DND-41 (cell line): ENCODE measurements around the gene TSSK6.
A peak's percentile ranks its signal among the peaks of the same experiment; 100 is the strongest.

Source experiments
- ATAC-seq: fragments of 200-7000 bp; cut with Tn5 transposase; 3 replicates; pipeline ENCODE4 v1.9.1; 2021; ENCODE audit warnings: low read depth; ENCODE audit not compliant: insufficient read depth
- DNase-seq: peaks from one replicate; pipeline ENCODE4 v3.0.0-alpha.2; 2020
- H2AFZ ChIP-seq: 2 replicates; pipeline ENCODE4 v1.6.0; 2012; ENCODE audit warnings: low read depth, low read length
- H3K27ac ChIP-seq: 2 replicates; pipeline ENCODE4 v1.5.1; 2012; ENCODE audit warnings: low read length, inconsistent platforms
- H3K27me3 ChIP-seq: fragments of 200-600 bp; sonication (generic); 2 replicates; pipeline ENCODE4 v1.6.0; 2012; ENCODE audit warnings: low read length, mild to moderate bottlenecking, inconsistent platforms; ENCODE audit not compliant: insufficient read depth, poor library complexity
- H3K36me3 ChIP-seq: 2 replicates; pipeline ENCODE4 v1.5.1; 2012; ENCODE audit warnings: low read length, inconsistent platforms; ENCODE audit not compliant: insufficient read depth
- H3K4me1 ChIP-seq: 2 replicates; pipeline ENCODE4 v1.5.1; 2012; ENCODE audit warnings: mild to moderate bottlenecking, low read length; ENCODE audit not compliant: insufficient read depth
- H3K4me2 ChIP-seq: 2 replicates; pipeline ENCODE4 v1.6.0; 2012; ENCODE audit warnings: mild to moderate bottlenecking, moderate library complexity, low read length, inconsistent platforms; ENCODE audit not compliant: insufficient read depth
- H3K4me3 ChIP-seq, 2 experiments: fragments of 200-600 bp in 1 of 2; shearing (Covaris generic) in 1 of 2; 2 replicates each; pipeline ENCODE4 v1.5.1; 2012 to 2016; ENCODE audit warnings: inconsistent platforms in 2 of 2, low read length in 2 of 2, mild to moderate bottlenecking in 2 of 2, low read depth in 1 of 2, moderate library complexity in 1 of 2
- H3K79me2 ChIP-seq: 2 replicates; pipeline ENCODE4 v1.6.0; 2012; ENCODE audit warnings: low read length, inconsistent platforms; ENCODE audit not compliant: insufficient read depth
- H3K9ac ChIP-seq: 2 replicates; pipeline ENCODE4 v1.6.0; 2012; ENCODE audit warnings: low read depth, mild to moderate bottlenecking, inconsistent platforms, low read length, moderate library complexity
- H3K9me3 ChIP-seq: 2 replicates; pipeline ENCODE4 v1.5.1; 2012; ENCODE audit warnings: low read length, moderate library complexity, mild to moderate bottlenecking, inconsistent platforms; ENCODE audit not compliant: insufficient read depth, severe bottlenecking
- H4K20me1 ChIP-seq: 2 replicates; pipeline ENCODE4 v1.6.0; 2012; ENCODE audit warnings: low read length; ENCODE audit not compliant: insufficient read depth
- EZH2 ChIP-seq: IDR thresholded peaks from 3 replicates; pipeline ENCODE4 v1.6.1; 2012; ENCODE audit warnings: borderline replicate concordance, low read depth, mild to moderate bottlenecking, moderate library complexity, low read length, inconsistent platforms; ENCODE audit not compliant: severe bottlenecking
- TF ChIP-seq, protein P1 (sequence below): IDR thresholded peaks from 2 replicates; pipeline ENCODE4 v1.5.1; 2012; ENCODE audit warnings: borderline replicate concordance, low read length, moderate library complexity, mild to moderate bottlenecking; ENCODE audit not compliant: poor library complexity, severe bottlenecking; ENCODE audit errors: extremely low read depth

Gene TSSK6

DNA sequence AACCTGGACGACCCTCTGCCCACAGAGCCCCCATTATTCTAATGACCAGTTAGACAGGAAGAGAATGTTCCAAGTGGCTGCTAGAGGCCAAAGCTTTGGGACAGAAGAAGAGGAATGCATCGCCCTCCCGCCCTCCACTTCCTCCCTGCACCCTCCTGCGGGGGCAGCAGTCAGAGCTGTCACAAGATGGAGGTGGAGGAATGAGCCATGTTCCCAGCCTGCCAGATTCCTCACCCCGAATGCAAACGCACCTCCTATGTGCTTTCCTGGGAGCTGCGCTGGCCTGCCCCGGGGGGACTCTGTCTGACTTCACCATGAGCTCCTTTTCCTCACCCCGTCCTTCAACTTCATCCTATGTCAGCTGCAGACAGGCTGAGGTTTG lies 15.1 kb upstream of the TSSK6 start:
- no peak overlapping the region; the same call in 1 of the 2 replicates for H3K27ac ChIP-seq
- DNase-seq: no peak
- H2AFZ ChIP-seq: no peak overlapping the region
- no peak overlapping the region for H3K4me3 ChIP-seq
- peaks cover 45% of the 10 kb centered on the region for H3K36me3 ChIP-seq
- H3K27me3 ChIP-seq: no peaks in the 10 kb centered on the region
- peaks cover 8% of the 10 kb centered on the region for H3K4me1 ChIP-seq
- H3K9ac ChIP-seq: no peak overlapping the region
- TF ChIP-seq EZH2: no peak
- TF ChIP-seq, protein P1, sequence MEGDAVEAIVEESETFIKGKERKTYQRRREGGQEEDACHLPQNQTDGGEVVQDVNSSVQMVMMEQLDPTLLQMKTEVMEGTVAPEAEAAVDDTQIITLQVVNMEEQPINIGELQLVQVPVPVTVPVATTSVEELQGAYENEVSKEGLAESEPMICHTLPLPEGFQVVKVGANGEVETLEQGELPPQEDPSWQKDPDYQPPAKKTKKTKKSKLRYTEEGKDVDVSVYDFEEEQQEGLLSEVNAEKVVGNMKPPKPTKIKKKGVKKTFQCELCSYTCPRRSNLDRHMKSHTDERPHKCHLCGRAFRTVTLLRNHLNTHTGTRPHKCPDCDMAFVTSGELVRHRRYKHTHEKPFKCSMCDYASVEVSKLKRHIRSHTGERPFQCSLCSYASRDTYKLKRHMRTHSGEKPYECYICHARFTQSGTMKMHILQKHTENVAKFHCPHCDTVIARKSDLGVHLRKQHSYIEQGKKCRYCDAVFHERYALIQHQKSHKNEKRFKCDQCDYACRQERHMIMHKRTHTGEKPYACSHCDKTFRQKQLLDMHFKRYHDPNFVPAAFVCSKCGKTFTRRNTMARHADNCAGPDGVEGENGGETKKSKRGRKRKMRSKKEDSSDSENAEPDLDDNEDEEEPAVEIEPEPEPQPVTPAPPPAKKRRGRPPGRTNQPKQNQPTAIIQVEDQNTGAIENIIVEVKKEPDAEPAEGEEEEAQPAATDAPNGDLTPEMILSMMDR: peak; percentile 40
- H4K20me1 ChIP-seq: peaks cover 35% of the 10 kb centered on the region
- H3K9me3 ChIP-seq: no peaks in the 10 kb centered on the region
- peaks cover 5% of the 10 kb centered on the region for H3K79me2 ChIP-seq
- H3K4me2 ChIP-seq: no peak overlapping the region
- no peak for ATAC-seq

DNA sequence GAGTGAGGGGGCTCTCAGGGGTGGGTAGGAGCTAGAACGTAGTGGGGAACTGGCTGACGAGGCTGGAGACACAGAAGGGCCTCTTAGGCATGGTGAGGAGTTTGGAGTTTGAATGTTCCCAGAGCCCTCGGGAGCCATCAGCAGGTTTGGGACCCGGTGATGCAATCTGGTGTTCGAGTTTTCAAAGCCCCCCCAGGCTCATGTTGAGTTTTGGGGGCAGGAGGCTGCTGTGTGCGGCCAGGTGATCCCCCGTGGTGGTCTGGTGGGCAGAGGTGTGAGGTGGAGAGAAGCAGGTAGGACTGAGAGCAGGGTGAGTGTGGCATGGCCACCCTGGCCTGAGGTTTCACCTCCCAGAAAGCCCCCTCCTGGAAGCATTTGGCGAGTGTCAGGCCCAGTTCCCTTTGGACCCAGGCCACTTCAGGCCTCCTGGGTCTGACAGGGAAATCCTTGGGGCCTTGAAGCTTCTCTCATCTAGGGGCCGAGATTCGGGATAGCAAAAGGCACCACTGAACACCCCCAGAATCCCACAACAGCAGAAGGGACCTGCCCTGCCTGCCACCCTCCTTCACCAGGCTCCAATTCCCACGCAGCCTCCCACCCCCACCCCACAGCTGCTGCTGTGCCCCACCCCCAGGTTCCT lies 14.6 kb upstream of the TSSK6 start:
- peaks cover 40% of the 10 kb centered on the region for H4K20me1 ChIP-seq
- H3K27me3 ChIP-seq: no peaks in the 10 kb centered on the region
- H3K79me2 ChIP-seq: peaks cover 11% of the 10 kb centered on the region
- TF ChIP-seq, protein P1: no peak
- no peak for TF ChIP-seq EZH2
- H3K9ac ChIP-seq: no peak overlapping the region
- peaks cover 10% of the 10 kb centered on the region for H3K4me1 ChIP-seq
- peaks cover 50% of the 10 kb centered on the region for H3K36me3 ChIP-seq
- H3K4me2 ChIP-seq: no peak overlapping the region
- H3K27ac ChIP-seq: no peak overlapping the region
- no peak overlapping the region for H2AFZ ChIP-seq
- H3K9me3 ChIP-seq: no peaks in the 10 kb centered on the region
- ATAC-seq: no peak
- H3K4me3 ChIP-seq: no peak overlapping the region
- DNase-seq: no peak

DNA sequence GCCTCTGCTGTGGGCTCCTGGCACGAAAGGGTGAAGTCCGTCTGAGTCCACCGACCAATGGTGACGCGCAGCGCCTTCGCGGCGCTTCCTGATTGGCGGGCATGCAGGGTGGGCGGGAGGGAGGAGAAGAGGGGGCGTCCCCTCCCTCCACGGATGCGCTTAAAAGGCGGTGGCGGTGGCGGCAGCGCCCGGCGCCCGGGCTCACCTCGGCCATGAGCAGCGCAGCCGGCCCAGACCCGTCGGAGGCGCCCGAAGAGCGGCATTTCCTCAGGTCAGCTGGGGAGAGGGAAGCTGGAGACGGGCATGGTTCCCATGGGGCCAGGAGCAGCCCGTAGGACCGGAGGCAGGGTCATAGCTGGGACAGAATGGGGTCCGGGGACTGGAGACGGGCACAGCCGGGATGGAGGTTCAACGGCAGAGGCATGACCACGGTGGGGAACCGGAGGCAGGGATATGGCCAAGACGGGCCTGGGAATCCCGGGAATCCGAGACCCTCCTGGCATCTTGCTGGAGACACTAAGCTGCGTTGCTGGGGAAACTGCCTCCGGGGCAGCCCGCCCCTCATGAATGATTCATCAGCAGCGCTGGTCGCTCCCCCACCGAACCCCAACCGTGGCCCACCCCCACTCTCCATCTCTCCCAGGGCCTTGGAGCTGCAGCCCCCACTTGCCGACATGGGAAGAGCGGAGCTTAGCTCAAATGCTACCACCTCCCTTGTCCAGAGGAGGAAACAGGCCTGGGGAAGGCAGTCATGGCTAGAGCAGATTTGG lies 13.6 kb upstream of the TSSK6 start, which contains the start of gene YJEFN3:
YJEFN3 (plus strand) TSS at position 191 of the 770 bp plus-strand sequence; CDS start at position 213, 22 bp downstream.
- H3K79me2 ChIP-seq: peaks cover 21% of the 10 kb centered on the region
- H3K4me1 ChIP-seq: peaks cover 10% of the 10 kb centered on the region
- H4K20me1 ChIP-seq: peaks cover 49% of the 10 kb centered on the region
- H3K4me2 ChIP-seq: no peak within 1 kb of the TSS
- DNase-seq (no peak), ATAC-seq (no peak)
- no peak within 1 kb of the TSS for H2AFZ ChIP-seq
- no peaks in the 10 kb centered on the region for H3K27me3 ChIP-seq
- peaks cover 56% of the 10 kb centered on the region for H3K36me3 ChIP-seq
- TF ChIP-seq, protein P1: no peak
- TF ChIP-seq EZH2: no peak
- no peaks in the 10 kb centered on the region for H3K9me3 ChIP-seq
- no peak within 1 kb of the TSS for H3K27ac ChIP-seq
- H3K9ac ChIP-seq: no peak within 1 kb of the TSS
- H3K4me3 ChIP-seq: no peak within 1 kb of the TSS
